Chondrocyte (in vitro differentiated cells): ENCODE results near the gene MEPE. TPM values are rescaled to one million over a fixed set of nuclear protein-coding genes. Genes with fewer than 3 reads are reported as not detected.

Experiments
- DNase-seq: peaks from one replicate; pipeline ENCODE4 v3.0.0; 2021; ENCODE audit warnings: mixed read lengths, low spot score
- H3K27ac Mint-ChIP-seq: one replicate; pipeline ENCODE4 v1.8.0; 2021; ENCODE audit warnings: mild to moderate bottlenecking, moderate library complexity, mixed read lengths; ENCODE audit not compliant: unreplicated experiment
- H3K27me3 Mint-ChIP-seq: 2 replicates; pipeline ENCODE4 v1.8.0; 2021; ENCODE audit warnings: low read depth, mixed read lengths
- H3K36me3 Mint-ChIP-seq: 2 replicates; pipeline ENCODE4 v1.8.0; 2021; ENCODE audit warnings: low read depth, mixed read lengths
- H3K4me1 Mint-ChIP-seq: 2 replicates; pipeline ENCODE4 v1.8.0; 2021; ENCODE audit warnings: low read depth, mild to moderate bottlenecking, mixed read lengths
- H3K4me3 Mint-ChIP-seq: one replicate; pipeline ENCODE4 v1.8.0; 2021; ENCODE audit warnings: mild to moderate bottlenecking, moderate library complexity, mixed read lengths; ENCODE audit not compliant: unreplicated experiment
- H3K9me3 Mint-ChIP-seq: 2 replicates; pipeline ENCODE4 v1.8.0; 2021; ENCODE audit warnings: low read depth, mixed read lengths
- total RNA-seq: library from RNA; stranded (reverse); gene quantifications from 3 replicates; pipeline ENCODE4 v1.2.1, GENCODE V29; 2021
- TF ChIP-seq, protein P1 (sequence below): fragments of 200-600 bp; sonication (generic); IDR thresholded peaks from 2 replicates; pipeline ENCODE4 v1.5.0; 2021; ENCODE audit warnings: antibody characterized with exemption, mild to moderate bottlenecking, moderate library complexity

MEPE gene
- total RNA-seq, 1 donor from 2014 or later = not detected

DNA sequence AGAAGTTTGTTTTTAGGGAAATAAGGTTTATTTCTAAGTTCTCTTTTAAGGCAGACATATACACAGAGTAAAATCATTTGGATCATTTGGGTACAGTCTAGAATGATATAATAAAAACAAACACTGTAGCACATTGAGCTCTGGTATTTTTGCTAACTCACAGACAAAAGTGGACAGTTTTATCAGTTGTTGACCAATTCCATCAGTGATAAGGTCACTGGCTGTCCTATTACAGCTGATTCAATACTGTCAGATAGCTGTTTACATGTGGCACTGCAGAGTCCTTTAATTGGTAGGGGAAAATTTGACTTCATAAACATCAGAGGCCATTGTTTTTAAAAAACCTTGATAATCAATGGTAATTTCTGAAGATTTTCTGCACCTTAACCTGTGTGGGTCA is 29.9 kb upstream of the MEPE start:
- no peak overlapping the region for H3K4me3 Mint-ChIP-seq
- DNase-seq = no peak
- no peaks in the 10 kb centered on the region for H3K36me3 Mint-ChIP-seq
- H3K4me1 Mint-ChIP-seq = no peaks in the 10 kb centered on the region
- TF ChIP-seq, protein P1, sequence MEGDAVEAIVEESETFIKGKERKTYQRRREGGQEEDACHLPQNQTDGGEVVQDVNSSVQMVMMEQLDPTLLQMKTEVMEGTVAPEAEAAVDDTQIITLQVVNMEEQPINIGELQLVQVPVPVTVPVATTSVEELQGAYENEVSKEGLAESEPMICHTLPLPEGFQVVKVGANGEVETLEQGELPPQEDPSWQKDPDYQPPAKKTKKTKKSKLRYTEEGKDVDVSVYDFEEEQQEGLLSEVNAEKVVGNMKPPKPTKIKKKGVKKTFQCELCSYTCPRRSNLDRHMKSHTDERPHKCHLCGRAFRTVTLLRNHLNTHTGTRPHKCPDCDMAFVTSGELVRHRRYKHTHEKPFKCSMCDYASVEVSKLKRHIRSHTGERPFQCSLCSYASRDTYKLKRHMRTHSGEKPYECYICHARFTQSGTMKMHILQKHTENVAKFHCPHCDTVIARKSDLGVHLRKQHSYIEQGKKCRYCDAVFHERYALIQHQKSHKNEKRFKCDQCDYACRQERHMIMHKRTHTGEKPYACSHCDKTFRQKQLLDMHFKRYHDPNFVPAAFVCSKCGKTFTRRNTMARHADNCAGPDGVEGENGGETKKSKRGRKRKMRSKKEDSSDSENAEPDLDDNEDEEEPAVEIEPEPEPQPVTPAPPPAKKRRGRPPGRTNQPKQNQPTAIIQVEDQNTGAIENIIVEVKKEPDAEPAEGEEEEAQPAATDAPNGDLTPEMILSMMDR = no peak
- H3K27ac Mint-ChIP-seq = no peak overlapping the region
- no peaks in the 10 kb centered on the region for H3K9me3 Mint-ChIP-seq
- no peaks in the 10 kb centered on the region for H3K27me3 Mint-ChIP-seq

DNA sequence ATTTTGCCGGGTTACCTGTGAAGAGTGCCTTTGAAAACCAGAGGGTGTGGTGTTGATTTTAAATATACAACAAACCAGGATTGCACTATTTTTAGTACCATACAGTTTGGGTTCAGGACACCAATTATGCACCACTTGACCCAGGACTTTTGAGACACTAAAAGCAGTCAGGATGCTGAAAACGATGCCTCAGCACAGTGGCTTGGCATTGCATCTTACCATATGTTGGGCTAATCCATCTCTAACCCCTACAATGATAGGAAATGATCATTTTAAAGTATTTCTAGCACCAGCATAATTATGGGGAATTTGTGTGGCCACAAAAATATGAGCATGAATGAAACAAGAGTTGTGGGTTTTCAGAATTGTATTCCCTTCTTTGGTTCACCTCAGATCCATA is 29.3 kb upstream of the MEPE start:
- no peak overlapping the region for H3K4me3 Mint-ChIP-seq
- no peaks in the 10 kb centered on the region for H3K4me1 Mint-ChIP-seq
- no peaks in the 10 kb centered on the region for H3K27me3 Mint-ChIP-seq
- TF ChIP-seq, protein P1 = no peak
- no peak for DNase-seq
- no peaks in the 10 kb centered on the region for H3K36me3 Mint-ChIP-seq
- H3K9me3 Mint-ChIP-seq = no peaks in the 10 kb centered on the region
- H3K27ac Mint-ChIP-seq = no peak overlapping the region

- Mint-ChIP-seq H3K27ac (no peak overlapping the region), H3K4me3 (no peak overlapping the region), H3K36me3 (no peaks in the 10 kb centered on the region), H3K9me3 (peaks cover 6% of the 10 kb centered on the region), H3K27me3 (no peaks in the 10 kb centered on the region), H3K4me1 (no peaks in the 10 kb centered on the region)
- no peak for DNase-seq
- TF ChIP-seq, protein P1 = no peak
These were observed 27.9 kb upstream of the MEPE start for GRCh38 chr4:87804871-87805270.

DNA sequence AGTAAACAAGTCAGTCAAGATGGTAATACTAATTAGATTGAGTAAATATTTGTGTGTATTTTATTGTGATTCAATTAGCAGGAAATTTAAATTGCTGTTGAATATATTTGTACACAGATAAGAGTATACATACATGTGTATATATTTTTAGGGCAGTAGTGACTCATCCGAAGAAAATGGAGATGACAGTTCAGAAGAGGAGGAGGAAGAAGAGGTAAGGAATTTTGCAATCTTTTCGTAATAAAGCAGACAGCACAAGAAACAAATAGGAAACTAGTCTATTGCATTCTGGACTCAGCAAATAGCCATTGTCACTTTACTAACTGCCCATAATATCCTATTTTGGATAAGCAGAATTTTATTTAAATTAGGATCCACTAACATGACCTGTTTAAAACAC is 26.8 kb upstream of the MEPE start:
- no peaks in the 10 kb centered on the region for H3K4me1 Mint-ChIP-seq
- TF ChIP-seq, protein P1 = no peak
- DNase-seq = no peak
- peaks cover 6% of the 10 kb centered on the region for H3K9me3 Mint-ChIP-seq
- no peak overlapping the region for H3K4me3 Mint-ChIP-seq
- H3K36me3 Mint-ChIP-seq = no peaks in the 10 kb centered on the region
- no peak overlapping the region for H3K27ac Mint-ChIP-seq
- no peaks in the 10 kb centered on the region for H3K27me3 Mint-ChIP-seq

DNA sequence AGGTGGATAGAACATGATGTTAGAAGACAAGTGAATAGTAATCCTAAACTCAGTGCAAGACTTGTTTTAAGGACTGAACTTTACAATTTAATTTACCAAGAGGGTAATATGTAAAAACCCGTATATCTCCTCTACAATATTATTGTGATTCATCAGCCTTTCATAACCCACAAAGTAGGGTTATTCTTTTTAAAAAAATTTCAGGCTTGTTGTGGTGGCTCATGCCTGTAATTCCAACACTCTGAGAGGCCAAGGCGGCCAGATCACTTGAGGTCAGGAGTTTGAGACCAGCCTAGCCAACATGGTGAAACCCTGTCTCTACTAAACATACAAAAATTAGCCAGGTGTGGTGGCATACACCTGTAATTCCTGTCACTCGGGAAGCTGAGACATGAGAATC is 26.2 kb upstream of the MEPE start:
- no peak overlapping the region for H3K27ac Mint-ChIP-seq
- no peaks in the 10 kb centered on the region for H3K27me3 Mint-ChIP-seq
- TF ChIP-seq, protein P1 = no peak
- H3K4me1 Mint-ChIP-seq = no peaks in the 10 kb centered on the region
- H3K9me3 Mint-ChIP-seq = peaks cover 6% of the 10 kb centered on the region
- DNase-seq = no peak
- H3K4me3 Mint-ChIP-seq = no peak overlapping the region
- no peaks in the 10 kb centered on the region for H3K36me3 Mint-ChIP-seq
